C4-2B (cell line): ENCODE results near the gene PLOD1.

ENCODE experiments used
- H3K27ac ChIP-seq: fragments of 450-650 bp; 2 replicates; pipeline ENCODE4 v1.5.1; 2017
- ZFX ChIP-seq: fragments of 450-650 bp; IDR thresholded peaks from 2 replicates; pipeline ENCODE4 v1.6.1; 2017
- TF ChIP-seq, protein P1 (sequence below): fragments of 450-650 bp; conservative IDR thresholded peaks from 2 replicates; pipeline ENCODE4 v1.5.1; 2017; ENCODE audit warnings: mild to moderate bottlenecking

Gene PLOD1

GRCh38 chr1:12014141-12014991 lies 79.8 kb downstream of the PLOD1 start:
- no peak overlapping the region for H3K27ac ChIP-seq
- no peak for TF ChIP-seq ZFX
- TF ChIP-seq, protein P1, sequence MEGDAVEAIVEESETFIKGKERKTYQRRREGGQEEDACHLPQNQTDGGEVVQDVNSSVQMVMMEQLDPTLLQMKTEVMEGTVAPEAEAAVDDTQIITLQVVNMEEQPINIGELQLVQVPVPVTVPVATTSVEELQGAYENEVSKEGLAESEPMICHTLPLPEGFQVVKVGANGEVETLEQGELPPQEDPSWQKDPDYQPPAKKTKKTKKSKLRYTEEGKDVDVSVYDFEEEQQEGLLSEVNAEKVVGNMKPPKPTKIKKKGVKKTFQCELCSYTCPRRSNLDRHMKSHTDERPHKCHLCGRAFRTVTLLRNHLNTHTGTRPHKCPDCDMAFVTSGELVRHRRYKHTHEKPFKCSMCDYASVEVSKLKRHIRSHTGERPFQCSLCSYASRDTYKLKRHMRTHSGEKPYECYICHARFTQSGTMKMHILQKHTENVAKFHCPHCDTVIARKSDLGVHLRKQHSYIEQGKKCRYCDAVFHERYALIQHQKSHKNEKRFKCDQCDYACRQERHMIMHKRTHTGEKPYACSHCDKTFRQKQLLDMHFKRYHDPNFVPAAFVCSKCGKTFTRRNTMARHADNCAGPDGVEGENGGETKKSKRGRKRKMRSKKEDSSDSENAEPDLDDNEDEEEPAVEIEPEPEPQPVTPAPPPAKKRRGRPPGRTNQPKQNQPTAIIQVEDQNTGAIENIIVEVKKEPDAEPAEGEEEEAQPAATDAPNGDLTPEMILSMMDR, result no peak

GRCh38 chr1:12015001-12015491 lies 80.5 kb downstream of the PLOD1 start:
- no peak overlapping the region for H3K27ac ChIP-seq
- TF ChIP-seq ZFX, result no peak
- TF ChIP-seq, protein P1, result no peak

GRCh38 chr1:12015499-12015898 lies 81.0 kb downstream of the PLOD1 start:
- TF ChIP-seq, protein P1, result no peak
- TF ChIP-seq ZFX, result no peak
- H3K27ac ChIP-seq, result no peak overlapping the region

GRCh38 chr1:12016182-12016581 lies 81.7 kb downstream of the PLOD1 start:
- TF ChIP-seq, protein P1, result no peak
- TF ChIP-seq ZFX, result no peak

DNA sequence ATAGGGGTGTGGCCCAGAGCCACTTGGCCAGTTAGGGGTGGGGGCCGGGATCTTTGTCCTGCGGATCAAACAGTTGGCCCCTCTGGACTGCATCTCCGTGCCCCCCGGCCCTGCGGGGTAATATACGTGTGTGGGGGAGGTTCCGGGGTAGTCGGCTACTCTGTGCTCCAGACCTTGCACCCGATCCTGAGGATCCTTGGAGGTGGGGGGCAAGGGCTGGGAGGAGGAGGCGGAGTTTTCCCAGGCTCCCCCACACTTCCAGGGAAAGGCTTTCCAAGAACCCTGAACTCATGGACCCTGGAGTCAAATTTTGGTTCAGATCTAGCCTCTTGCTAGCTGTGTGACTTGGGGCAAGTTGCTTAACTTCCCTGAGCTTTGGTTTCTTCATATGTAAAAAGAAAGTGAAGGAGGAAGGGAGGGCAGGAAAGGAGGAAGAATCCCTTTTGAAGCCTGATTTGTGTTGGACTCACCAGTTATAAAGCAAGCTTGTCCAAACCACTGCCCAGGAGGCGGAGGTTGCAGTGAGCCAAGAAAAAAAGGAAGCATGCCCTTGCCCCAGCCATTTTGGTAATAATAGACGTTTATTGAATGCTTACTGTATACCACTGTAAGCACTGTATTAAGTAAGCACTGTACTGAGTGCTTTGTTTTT lies 85.5 kb downstream of the PLOD1 start:
- peak overlapping the region; percentile 79 for H3K27ac ChIP-seq
- TF ChIP-seq, protein P1, result no peak
- TF ChIP-seq ZFX, result no peak

More at GRCh38 chr1:12016182-12016581, 81.7 kb downstream of the PLOD1 start:
- no peak overlapping the region for H3K27ac ChIP-seq

DNA sequence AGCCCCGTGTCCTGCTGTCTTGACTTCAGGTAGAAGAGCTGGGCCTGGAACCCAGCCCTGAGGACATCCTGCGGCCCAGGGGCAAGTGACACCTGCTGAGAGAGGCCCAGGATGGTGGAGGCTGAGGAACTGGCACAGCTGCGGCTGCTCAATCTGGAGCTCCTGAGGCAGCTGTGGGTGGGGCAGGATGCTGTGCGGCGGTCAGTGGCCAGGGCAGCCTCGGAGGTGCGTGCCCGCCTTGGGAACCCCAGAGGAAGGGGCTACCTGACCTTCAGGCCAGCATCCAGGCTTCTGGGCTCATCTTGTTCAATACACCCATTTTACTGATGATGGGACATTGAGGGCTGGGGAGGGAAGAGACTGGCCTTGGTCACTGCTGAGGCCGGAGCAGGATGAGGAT lies 87.1 kb downstream of the PLOD1 start:
- TF ChIP-seq, protein P1, result no peak
- TF ChIP-seq ZFX, result no peak

GRCh38 chr1:12022036-12022435 lies 87.5 kb downstream of the PLOD1 start:
- H3K27ac ChIP-seq, result no peak overlapping the region
- TF ChIP-seq, protein P1, result no peak
- TF ChIP-seq ZFX, result no peak

More for the DNA sequence above, 87.1 kb downstream of the PLOD1 start:
- no peak overlapping the region for H3K27ac ChIP-seq
